22Rv1 (cell line): ENCODE results near the gene MEIKIN.

ENCODE experiments used
- ZFX ChIP-seq: fragments of 450-650 bp; IDR thresholded peaks from 2 replicates; pipeline ENCODE4 v1.6.1; 2017; ENCODE audit warnings: antibody characterized with exemption, borderline replicate concordance
- TF ChIP-seq, protein P1 (sequence below): fragments of 450-650 bp; IDR thresholded peaks from 2 replicates; pipeline ENCODE4 v1.5.1; 2017; ENCODE audit warnings: mild to moderate bottlenecking

- TF ChIP-seq, protein P1, sequence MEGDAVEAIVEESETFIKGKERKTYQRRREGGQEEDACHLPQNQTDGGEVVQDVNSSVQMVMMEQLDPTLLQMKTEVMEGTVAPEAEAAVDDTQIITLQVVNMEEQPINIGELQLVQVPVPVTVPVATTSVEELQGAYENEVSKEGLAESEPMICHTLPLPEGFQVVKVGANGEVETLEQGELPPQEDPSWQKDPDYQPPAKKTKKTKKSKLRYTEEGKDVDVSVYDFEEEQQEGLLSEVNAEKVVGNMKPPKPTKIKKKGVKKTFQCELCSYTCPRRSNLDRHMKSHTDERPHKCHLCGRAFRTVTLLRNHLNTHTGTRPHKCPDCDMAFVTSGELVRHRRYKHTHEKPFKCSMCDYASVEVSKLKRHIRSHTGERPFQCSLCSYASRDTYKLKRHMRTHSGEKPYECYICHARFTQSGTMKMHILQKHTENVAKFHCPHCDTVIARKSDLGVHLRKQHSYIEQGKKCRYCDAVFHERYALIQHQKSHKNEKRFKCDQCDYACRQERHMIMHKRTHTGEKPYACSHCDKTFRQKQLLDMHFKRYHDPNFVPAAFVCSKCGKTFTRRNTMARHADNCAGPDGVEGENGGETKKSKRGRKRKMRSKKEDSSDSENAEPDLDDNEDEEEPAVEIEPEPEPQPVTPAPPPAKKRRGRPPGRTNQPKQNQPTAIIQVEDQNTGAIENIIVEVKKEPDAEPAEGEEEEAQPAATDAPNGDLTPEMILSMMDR = no peak
- TF ChIP-seq ZFX = no peak
These were observed 124.2 kb downstream of the MEIKIN start for GRCh38 chr5:131821221-131821620.
